CD14-positive monocyte (primary cell): Measurements from ENCODE around the gene TTYH3. TPM values are rescaled to one million over a fixed set of nuclear protein-coding genes. Genes with fewer than 3 reads are reported as not detected.
A peak's percentile ranks its signal among the peaks of the same experiment; 100 is the strongest.

Experiments used
- DNase-seq, 3 donors: peaks; one replicate each; pipeline ENCODE4 v3.0.0-alpha.2; 2011 to 2022
- H2AFZ ChIP-seq: 2 replicates; pipeline ENCODE4 v1.6.0; 2012; ENCODE audit warnings: mild to moderate bottlenecking, low read depth, low read length, inconsistent platforms; ENCODE audit not compliant: insufficient read depth, poor library complexity, severe bottlenecking
- H3K27ac ChIP-seq, 2 donors: 1 replicate in 1 of 2; 2 replicates in 1 of 2; pipeline ENCODE4 v1.5.1; 2012 to 2013; ENCODE audit warnings: low read length in 2 of 2, control low read depth in 1 of 2, inconsistent platforms in 1 of 2, low read depth in 1 of 2, mild to moderate bottlenecking in 1 of 2
- H3K27me3 ChIP-seq, 2 donors: one replicate each; pipeline versions ENCODE4 v1.6.0 to v1.6.1; 2011 to 2013; ENCODE audit warnings: low read length in 2 of 2; ENCODE audit not compliant: control insufficient read depth in 2 of 2, insufficient read depth in 2 of 2
- H3K36me3 ChIP-seq, 2 donors: replicated peaks in 1 of 2; 1 replicate in 1 of 2; 2 replicates in 1 of 2; pipeline versions ENCODE4 v1.5.1 to v1.6.1; 2012 to 2013; ENCODE audit warnings: low read length in 2 of 2, control low read depth in 1 of 2, inconsistent platforms in 1 of 2, mild to moderate bottlenecking in 1 of 2; ENCODE audit not compliant: insufficient read depth in 2 of 2, control insufficient read depth in 1 of 2
- H3K4me1 ChIP-seq, 2 donors: 1 replicate in 1 of 2; 2 replicates in 1 of 2; pipeline versions ENCODE4 v1.5.1 to v1.6.1; 2012 to 2013; ENCODE audit warnings: low read length in 2 of 2, control low read depth in 1 of 2, inconsistent platforms in 1 of 2, mild to moderate bottlenecking in 1 of 2, moderate library complexity in 1 of 2; ENCODE audit not compliant: insufficient read depth in 2 of 2, control insufficient read depth in 1 of 2
- H3K4me2 ChIP-seq: replicated peaks from 2 replicates; pipeline ENCODE3; 2012; ENCODE audit warnings: low read length, moderate library complexity, mild to moderate bottlenecking; ENCODE audit not compliant: poor library complexity, severe bottlenecking; ENCODE audit errors: extremely low read depth
- H3K4me3 ChIP-seq, 3 experiments: fragments of 200-600 bp in 1 of 3; sonication (generic) in 1 of 3; replicated peaks in 1 of 3; 1 replicate in 2 of 3; 2 replicates in 1 of 3; pipeline ENCODE4 v1.5.1; 2011 to 2013; ENCODE audit warnings: low read length in 3 of 3, mild to moderate bottlenecking in 3 of 3, control low read depth in 2 of 3, low read depth in 2 of 3, inconsistent platforms in 1 of 3, moderate library complexity in 1 of 3
- H3K79me2 ChIP-seq: 2 replicates; pipeline ENCODE4 v1.6.0; 2012; ENCODE audit warnings: mild to moderate bottlenecking, control low read depth, inconsistent platforms, low read length, moderate library complexity; ENCODE audit not compliant: insufficient read depth
- H3K9ac ChIP-seq: 2 replicates; pipeline ENCODE4 v1.6.0; 2017; ENCODE audit warnings: low read length, mild to moderate bottlenecking; ENCODE audit not compliant: insufficient read depth, poor library complexity, severe bottlenecking
- H3K9me3 ChIP-seq, 2 donors: replicated peaks in 1 of 2; 1 replicate in 1 of 2; 2 replicates in 1 of 2; pipeline versions ENCODE4 v1.5.1 to v1.6.1; 2012 to 2013; ENCODE audit warnings: low read length in 2 of 2, control low read depth in 1 of 2; ENCODE audit not compliant: control insufficient read depth in 1 of 2, insufficient read depth in 1 of 2
- H4K20me1 ChIP-seq: 2 replicates; pipeline ENCODE4 v1.6.0; 2012; ENCODE audit warnings: mild to moderate bottlenecking, low read length, control low read depth, moderate library complexity; ENCODE audit not compliant: insufficient read depth
- H3K27ac Mint-ChIP-seq, 7 donors: one replicate each; pipeline ENCODE4 v1.8.0; 2020; ENCODE audit warnings: mild to moderate bottlenecking in 7 of 7, mixed read lengths in 7 of 7, moderate library complexity in 6 of 7, inconsistent platforms in 2 of 7
- H3K27me3 Mint-ChIP-seq, 3 donors: one replicate each; pipeline ENCODE4 v1.8.0; 2021 to 2022; ENCODE audit warnings: low read depth in 3 of 3, mild to moderate bottlenecking in 3 of 3, mixed read lengths in 3 of 3, moderate library complexity in 3 of 3, inconsistent platforms in 1 of 3
- H3K36me3 Mint-ChIP-seq, 2 donors: one replicate each; pipeline ENCODE4 v1.8.0; 2020; ENCODE audit warnings: mixed read lengths in 2 of 2, inconsistent platforms in 1 of 2, mild to moderate bottlenecking in 1 of 2
- H3K4me1 Mint-ChIP-seq: one replicate; pipeline ENCODE4 v1.8.0; 2020; ENCODE audit warnings: mild to moderate bottlenecking, mixed read lengths
- H3K4me3 Mint-ChIP-seq, 2 donors: one replicate each; pipeline ENCODE4 v1.8.0; 2020; ENCODE audit warnings: mild to moderate bottlenecking in 2 of 2, mixed read lengths in 2 of 2, moderate library complexity in 1 of 2
- H3K9me3 Mint-ChIP-seq, 7 donors: one replicate each; pipeline ENCODE4 v1.8.0; 2020 to 2022; ENCODE audit warnings: mixed read lengths in 7 of 7, mild to moderate bottlenecking in 6 of 7, moderate library complexity in 6 of 7, inconsistent platforms in 2 of 7
- CTCF ChIP-seq: fragments of 200-600 bp; IDR thresholded peaks from one replicate; pipeline ENCODE4 v1.8.0; 2022; ENCODE audit warnings: antibody characterized with exemption, mild to moderate bottlenecking
- WGBS: methylation state at CpG from one replicate; pipeline ENCODE4 v1.1.5; 2013; ENCODE audit warnings: missing lambda C conversion rate; ENCODE audit not compliant: insufficient coverage; 5-methylcytosine and 5-hydroxymethylcytosine counted together
- intact Hi-C, 2 donors: fragments of 100-400 bp; cut with micrococcal nuclease; formaldehyde crosslinking; loops; one replicate each; pipeline versions ENCODE4 v1.15.0 to v1.15.1; 2023
- polyA plus RNA-seq, 3 donors: library from polyadenylated mRNA; depleted of rRNA in 1 of 3; unstranded in 2 of 3; stranded (reverse) in 1 of 3; fragments of 300-500 nt in 2 of 3; fragments of >200 nt in 1 of 3; fragmentation: Illumina TruSeq in 2 of 3; gene quantifications; 1 replicate in 2 of 3; 2 replicates in 1 of 3; pipeline ENCODE4 v1.2.3, GENCODE V29; 2012 to 2021

TTYH3 gene
- polyA plus RNA-seq, 3 donors = 13.4 to 73.5 (median 17.4) TPM

DNA sequence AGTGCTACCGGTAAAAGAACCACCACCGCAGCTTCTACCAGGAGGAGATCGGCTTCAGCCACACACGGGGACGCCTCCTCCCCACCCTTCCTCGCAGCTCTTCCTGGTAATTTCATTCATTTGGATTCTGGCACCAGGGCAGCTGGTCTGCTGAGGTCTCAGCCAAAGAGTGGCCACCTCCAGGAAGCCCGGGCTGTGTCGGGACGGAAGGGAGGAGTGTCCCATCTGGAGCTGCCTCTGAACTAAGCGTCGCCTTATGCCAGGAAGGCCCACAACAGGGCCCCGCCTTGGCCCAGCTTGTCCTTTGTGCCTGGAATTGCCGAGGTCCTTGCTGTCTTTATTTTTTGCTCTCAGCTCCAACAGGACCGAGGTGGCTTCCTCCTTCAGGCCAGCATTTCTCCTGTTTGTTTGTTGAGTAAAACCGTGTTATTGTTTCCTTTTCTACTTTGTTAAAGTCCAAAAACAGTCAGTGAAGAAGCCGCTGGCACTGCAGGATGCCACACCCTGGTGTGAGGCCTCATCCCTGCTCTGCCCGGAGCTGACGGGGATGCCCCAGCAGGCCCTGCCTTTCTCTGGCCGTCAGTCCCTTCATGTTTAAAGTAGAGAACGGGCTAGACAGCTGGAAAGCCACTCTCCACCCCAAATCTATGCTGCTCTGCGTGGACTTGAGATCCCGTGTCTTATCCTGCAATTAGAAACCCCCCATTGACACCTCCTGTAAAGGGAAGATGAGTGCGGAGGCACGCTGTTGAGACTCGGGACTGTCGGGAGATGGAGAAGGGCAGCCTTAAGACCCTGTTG, 24.5 kb upstream of the TTYH3 start:
- peak overlapping the region; percentile 78 for H3K4me2 ChIP-seq
- peak overlapping the region; percentile 54 for H3K9ac ChIP-seq
- H4K20me1 ChIP-seq = no peaks in the 10 kb centered on the region
- peak overlapping the region; percentile 84 for H2AFZ ChIP-seq
- H3K79me2 ChIP-seq = no peaks in the 10 kb centered on the region
- no peak for TF ChIP-seq CTCF
- Mint-ChIP-seq H3K4me3 (peak overlapping the region; percentile 70 to 80), H3K27ac (peak overlapping the region; percentile 94 to 99 (median 95)), H3K9me3 (peaks cover 0 to 4% (median 0%) of the 10 kb centered on the region in 7 donors), H3K4me1 (peaks cover 59% of the 10 kb centered on the region), H3K36me3 (peaks cover 10 to 36% of the 10 kb centered on the region in 2 donors), H3K27me3 (peaks cover 0 to 2% (median 0%) of the 10 kb centered on the region in 3 donors)
- 19% methylated on average over 13 of the region's 26 CpGs for WGBS
- H3K27ac ChIP-seq = peak overlapping the region; percentile 84 to 87
- intact Hi-C loops = loop anchor here in 1 of 2 donors (5.0 kb wide), 2 partner anchors 35 to 45 kb away; no protein-coding TSS in a partner anchor
- H3K9me3 ChIP-seq = no peaks in the 10 kb centered on the region
- DNase-seq = peak; percentile 43 to 49 (median 44)
- H3K36me3 ChIP-seq = peaks cover 0 to 6% of the 10 kb centered on the region in 2 donors
- H3K4me1 ChIP-seq = peaks cover 47 to 74% of the 10 kb centered on the region in 2 donors
- no peaks in the 10 kb centered on the region for H3K27me3 ChIP-seq
- H3K4me3 ChIP-seq = peak overlapping the region in 1 of 3 experiments; percentile 68

GRCh38 chr7:2607923-2608904, 23.6 kb upstream of the TTYH3 start:
- H3K36me3 ChIP-seq = peaks cover 0 to 6% of the 10 kb centered on the region in 2 donors
- TF ChIP-seq CTCF = no peak
- H3K27ac ChIP-seq = peak overlapping the region; percentile 84 to 87
- peak overlapping the region; percentile 84 for H2AFZ ChIP-seq
- no peaks in the 10 kb centered on the region for H3K27me3 ChIP-seq
- peak overlapping the region; percentile 78 for H3K4me2 ChIP-seq
- Mint-ChIP-seq H3K27me3 (peaks cover 0 to 2% (median 0%) of the 10 kb centered on the region in 3 donors), H3K36me3 (peaks cover 10 to 30% of the 10 kb centered on the region in 2 donors), H3K27ac (peak overlapping the region; percentile 94 to 99 (median 95)), H3K9me3 (peaks cover 0 to 4% (median 0%) of the 10 kb centered on the region in 7 donors), H3K4me1 (peaks cover 56% of the 10 kb centered on the region), H3K4me3 (peak overlapping the region; percentile 77 to 88)
- peak overlapping the region in 1 of 3 experiments; percentile 68 for H3K4me3 ChIP-seq
- no peaks in the 10 kb centered on the region for H3K79me2 ChIP-seq
- peaks cover 41 to 73% of the 10 kb centered on the region in 2 donors for H3K4me1 ChIP-seq
- intact Hi-C loops = loop anchor here in 1 of 2 donors (5.0 kb wide), 2 partner anchors 34 to 46 kb away; no protein-coding TSS in a partner anchor
- no peaks in the 10 kb centered on the region for H4K20me1 ChIP-seq
- WGBS = 29% methylated on average over 26 of the region's 37 CpGs
- H3K9me3 ChIP-seq = no peaks in the 10 kb centered on the region
- H3K9ac ChIP-seq = peak overlapping the region; percentile 54
- peak in 1 of 3 donors; percentile 53 for DNase-seq
